IMR-90 (cell line): ENCODE results near the gene PCID2. TPM values are rescaled to one million over a fixed set of nuclear protein-coding genes. Genes with fewer than 3 reads are reported as not detected.

Experiments
- ATAC-seq: fragments of 200-7000 bp; cut with Tn5 transposase; 2 replicates; pipeline ENCODE4 v1.9.1; 2020; ENCODE audit warnings: low read depth, mild to moderate bottlenecking, moderate library complexity
- BruUV-seq: library from RNA; stranded (reverse); fragments of 400-500 nt; replicated peaks from 2 replicates; lab custom pipeline; 2021; lab: Mats Ljungman, UMichigan
- CTCF ChIA-PET: fragments of 300-600 bp; formaldehyde crosslinking; extraction: SDS; loops from one replicate; lab custom pipeline; 2021; ENCODE audit warnings: antibody characterized with exemption; lab: Yijun Ruan, JAX
- POLR2A ChIA-PET: fragments of 300-600 bp; sonication (Branson Sonifier 250); formaldehyde crosslinking; loops from one replicate; lab custom pipeline; 2022; ENCODE audit warnings: antibody characterized with exemption; ENCODE audit not compliant: unreplicated experiment; lab: Charles Lee
- DNase-seq: peaks from one replicate; pipeline ENCODE4 v3.0.0; 2013
- H2AFZ ChIP-seq: replicated peaks from 2 replicates; pipeline ENCODE3; 2013; ENCODE audit warnings: low read length, mild to moderate bottlenecking; ENCODE audit not compliant: poor library complexity
- H2AK5ac ChIP-seq: 2 replicates; pipeline ENCODE4 v1.6.1; 2013; ENCODE audit warnings: low read depth, low read length, inconsistent platforms
- H2AK9ac ChIP-seq: replicated peaks from 2 replicates; pipeline ENCODE3; 2013; ENCODE audit warnings: mild to moderate bottlenecking, low read depth, low read length, moderate library complexity; ENCODE audit not compliant: poor library complexity
- H2BK120ac ChIP-seq: 2 replicates; pipeline ENCODE4 v1.6.1; 2013; ENCODE audit warnings: low read depth, low read length, inconsistent platforms
- H2BK15ac ChIP-seq: 3 replicates; pipeline ENCODE4 v1.6.1; 2013; ENCODE audit warnings: low read depth, low read length, inconsistent platforms
- H2BK20ac ChIP-seq: 2 replicates; pipeline ENCODE4 v1.6.1; 2013; ENCODE audit warnings: low read depth, mild to moderate bottlenecking, inconsistent platforms, low read length, moderate library complexity
- H2BK5ac ChIP-seq: 2 replicates; pipeline ENCODE4 v1.6.1; 2013; ENCODE audit warnings: mild to moderate bottlenecking, low read depth, low read length, inconsistent platforms; ENCODE audit not compliant: poor library complexity, severe bottlenecking
- H3K14ac ChIP-seq: replicated peaks from 2 replicates; pipeline ENCODE4 v1.6.1; 2013; ENCODE audit warnings: low read depth, low read length, inconsistent platforms
- H3K18ac ChIP-seq: 2 replicates; pipeline ENCODE4 v1.6.1; 2013; ENCODE audit warnings: low read depth, low read length, control low read depth
- H3K23ac ChIP-seq: 2 replicates; pipeline ENCODE4 v1.6.1; 2013; ENCODE audit warnings: low read depth, low read length, inconsistent platforms
- H3K27ac ChIP-seq: 2 replicates; pipeline ENCODE4 v1.5.1; 2013; ENCODE audit warnings: mild to moderate bottlenecking, control low read depth, low read length; ENCODE audit not compliant: insufficient read depth
- H3K27me3 ChIP-seq: 2 replicates; pipeline ENCODE4 v1.6.1; 2013; ENCODE audit warnings: low read length; ENCODE audit not compliant: control insufficient read depth, insufficient read depth
- H3K36me3 ChIP-seq: 2 replicates; pipeline ENCODE4 v1.6.1; 2013; ENCODE audit warnings: low read length, mixed read lengths; ENCODE audit not compliant: control insufficient read depth, insufficient read depth
- H3K4ac ChIP-seq: 2 replicates; pipeline ENCODE4 v1.6.1; 2013; ENCODE audit warnings: low read depth, low read length, inconsistent platforms
- H3K4me1 ChIP-seq: 2 replicates; pipeline ENCODE4 v1.6.1; 2013; ENCODE audit warnings: low read length, mixed read lengths; ENCODE audit not compliant: control insufficient read depth, insufficient read depth
- H3K4me2 ChIP-seq: 2 replicates; pipeline ENCODE4 v1.6.1; 2013; ENCODE audit warnings: low read depth, mild to moderate bottlenecking, control low read depth, low read length, moderate library complexity
- H3K4me3 ChIP-seq: 2 replicates; pipeline ENCODE4 v1.5.1; 2013; ENCODE audit warnings: low read depth, mild to moderate bottlenecking, control low read depth, low read length, moderate library complexity; ENCODE audit not compliant: insufficient read depth
- H3K56ac ChIP-seq: 2 replicates; pipeline ENCODE4 v1.6.1; 2013; ENCODE audit warnings: low read length, inconsistent platforms; ENCODE audit not compliant: insufficient read depth; ENCODE audit errors: extremely low read depth
- H3K79me1 ChIP-seq, 2 experiments: 2 replicates each; pipeline ENCODE4 v1.6.1; 2013; ENCODE audit warnings: low read length in 2 of 2, inconsistent platforms in 1 of 2, low read depth in 1 of 2
- H3K9ac ChIP-seq: 2 replicates; pipeline ENCODE4 v1.6.1; 2013; ENCODE audit warnings: low read depth, low read length, control low read depth
- H3K9me1 ChIP-seq: 2 replicates; pipeline ENCODE4 v1.6.1; 2013; ENCODE audit warnings: low read length, inconsistent platforms; ENCODE audit not compliant: insufficient read depth
- H3K9me3 ChIP-seq: 2 replicates; pipeline ENCODE4 v1.6.1; 2013; ENCODE audit warnings: low read length; ENCODE audit not compliant: control insufficient read depth, insufficient read depth
- H4K20me1 ChIP-seq: 2 replicates; pipeline ENCODE4 v1.6.1; 2013; ENCODE audit warnings: low read length, inconsistent platforms; ENCODE audit not compliant: insufficient read depth
- H4K5ac ChIP-seq: 2 replicates; pipeline ENCODE4 v1.6.1; 2013; ENCODE audit warnings: mild to moderate bottlenecking, low read depth, low read length, control low read depth
- H4K8ac ChIP-seq, 2 experiments: 2 replicates each; pipeline ENCODE4 v1.6.1; 2013; ENCODE audit warnings: low read depth in 2 of 2, low read length in 2 of 2, control low read depth in 1 of 2, inconsistent platforms in 1 of 2
- H4K91ac ChIP-seq: 2 replicates; pipeline ENCODE4 v1.6.1; 2013; ENCODE audit warnings: low read depth, low read length, inconsistent platforms; ENCODE audit not compliant: insufficient read depth
- CEBPB ChIP-seq: IDR thresholded peaks from 2 replicates; pipeline ENCODE4 v1.6.1; 2012; ENCODE audit warnings: low read depth, low read length, improper control_type of control experiment
- MAZ ChIP-seq: IDR thresholded peaks from 2 replicates; pipeline ENCODE4 v1.6.1; 2012; ENCODE audit warnings: low read depth, mild to moderate bottlenecking, low read length, improper control_type of control experiment, moderate library complexity, borderline replicate concordance
- MXI1 ChIP-seq: IDR thresholded peaks from 2 replicates; pipeline ENCODE4 v1.6.1; 2012; ENCODE audit warnings: low read depth, mild to moderate bottlenecking, low read length, moderate library complexity, borderline replicate concordance
- NFE2L2 ChIP-seq: fragments of 150-350 bp; IDR thresholded peaks from 2 replicates; pipeline ENCODE4 v1.6.1; 2016; ENCODE audit warnings: low read depth, mild to moderate bottlenecking, low read length
- POLR2A ChIP-seq: IDR thresholded peaks from 2 replicates; pipeline ENCODE4 v1.6.1; 2012; ENCODE audit warnings: mild to moderate bottlenecking, low read depth, low read length
- RAD21 ChIP-seq: IDR thresholded peaks from 2 replicates; pipeline ENCODE4 v1.6.1; 2012; ENCODE audit warnings: low read length, improper control_type of control experiment
- SMC3 ChIP-seq: fragments of 150-350 bp; IDR thresholded peaks from 2 replicates; pipeline ENCODE4 v1.6.1; 2016; ENCODE audit warnings: low read depth, mild to moderate bottlenecking, antibody characterized with exemption, low read length, moderate library complexity
- WGBS, 2 experiments: methylation state at CpG; one replicate each; pipeline versions ENCODE4 v1.1.5 to v1.1.7; 2013; ENCODE audit warnings: missing lambda C conversion rate in 2 of 2; ENCODE audit not compliant: insufficient read length in 1 of 2; ENCODE audit errors: extremely low coverage in 2 of 2; 5-methylcytosine and 5-hydroxymethylcytosine counted together
- dilution Hi-C: fragments of 300-500 bp; cut with HindIII; formaldehyde crosslinking; loops from one replicate; pipeline ENCODE4 v1.14.3; 2018; ENCODE audit warnings: low sequenced_read_pairs; ENCODE audit not compliant: unreplicated experiment
- in situ Hi-C: fragments of 300-500 bp; cut with MboI; formaldehyde crosslinking; loops from 3 replicates; pipeline ENCODE4 v1.14.3; 2019; ENCODE audit warnings: low sequenced_read_pairs, inconsistent platforms, mixed read lengths
- intact Hi-C: fragments of 100-400 bp; cut with micrococcal nuclease; formaldehyde crosslinking; loops from 2 replicates; pipeline ENCODE4 v1.10.0; 2022
- polyA plus RNA-seq, 3 experiments: library from polyadenylated mRNA; depleted of rRNA; stranded (reverse); fragments of >200 nt; gene quantifications; 2 replicates each; pipeline ENCODE4 v1.2.3, GENCODE V29; 2012; ENCODE audit warnings: low replicate concordance in 1 of 3
- total RNA-seq: library from RNA; depleted of rRNA; stranded (reverse); fragments of >200 nt; gene quantifications from 2 replicates; pipeline ENCODE4 v1.2.3, GENCODE V29; 2012
- TF ChIP-seq, protein P1 (sequence below): conservative IDR thresholded peaks from 2 replicates; pipeline ENCODE4 v1.5.1; 2012; ENCODE audit warnings: mild to moderate bottlenecking, low read depth, low read length, improper control_type of control experiment

PCID2 gene
- total and polyA plus RNA-seq, 2 of the 4 experiments (the other 2 are of a cell fraction), result 83.5 to 90.9 TPM

DNA sequence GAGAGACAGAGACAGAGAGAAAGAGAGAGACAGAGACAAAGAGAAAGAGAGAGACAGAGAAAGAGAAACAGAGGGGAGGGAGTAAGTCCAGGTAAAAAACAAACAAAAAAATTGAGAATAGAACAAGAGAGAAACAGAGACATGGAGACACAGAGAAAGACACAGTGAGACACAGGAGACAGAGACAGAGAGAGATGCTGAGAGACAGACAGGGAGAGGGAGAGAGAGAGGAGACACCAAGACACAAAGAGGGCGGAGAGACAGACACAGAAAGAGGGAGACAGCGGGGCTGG is 55.8 kb downstream of the PCID2 start:
- peak overlapping the region; percentile 56; the same call in 1 of the 2 replicates for H2BK120ac ChIP-seq
- H3K9ac ChIP-seq, result no peak overlapping the region
- H3K79me1 ChIP-seq, result no peaks in the 10 kb centered on the region
- no peak overlapping the region for H3K27ac ChIP-seq
- H3K27me3 ChIP-seq, result no peaks in the 10 kb centered on the region
- ATAC-seq (no peak), DNase-seq (no peak)
- H3K23ac ChIP-seq, result peak overlapping the region; percentile 45; the same call in 1 of the 2 replicates
- no peak overlapping the region for H3K4me2 ChIP-seq
- H4K5ac ChIP-seq, result peak overlapping the region; percentile 56; the same call in 1 of the 2 replicates
- WGBS, 2 experiments, result 69% methylated on average over 2 of the region's 2 CpGs; no CpG with 5 or more reads in 1 of the 2 experiments
- H2BK5ac ChIP-seq, result no peak overlapping the region
- ChIA-PET POLR2A (no interaction called here), CTCF (no interaction called here)
- H3K14ac ChIP-seq, result peak overlapping the region; percentile 37
- peaks cover 11% of the 10 kb centered on the region for H3K4me1 ChIP-seq
- TF ChIP-seq RAD21, result no peak
- TF ChIP-seq SMC3, result no peak
- no peak for TF ChIP-seq MXI1
- no peak for TF ChIP-seq CEBPB
- TF ChIP-seq, protein P1, sequence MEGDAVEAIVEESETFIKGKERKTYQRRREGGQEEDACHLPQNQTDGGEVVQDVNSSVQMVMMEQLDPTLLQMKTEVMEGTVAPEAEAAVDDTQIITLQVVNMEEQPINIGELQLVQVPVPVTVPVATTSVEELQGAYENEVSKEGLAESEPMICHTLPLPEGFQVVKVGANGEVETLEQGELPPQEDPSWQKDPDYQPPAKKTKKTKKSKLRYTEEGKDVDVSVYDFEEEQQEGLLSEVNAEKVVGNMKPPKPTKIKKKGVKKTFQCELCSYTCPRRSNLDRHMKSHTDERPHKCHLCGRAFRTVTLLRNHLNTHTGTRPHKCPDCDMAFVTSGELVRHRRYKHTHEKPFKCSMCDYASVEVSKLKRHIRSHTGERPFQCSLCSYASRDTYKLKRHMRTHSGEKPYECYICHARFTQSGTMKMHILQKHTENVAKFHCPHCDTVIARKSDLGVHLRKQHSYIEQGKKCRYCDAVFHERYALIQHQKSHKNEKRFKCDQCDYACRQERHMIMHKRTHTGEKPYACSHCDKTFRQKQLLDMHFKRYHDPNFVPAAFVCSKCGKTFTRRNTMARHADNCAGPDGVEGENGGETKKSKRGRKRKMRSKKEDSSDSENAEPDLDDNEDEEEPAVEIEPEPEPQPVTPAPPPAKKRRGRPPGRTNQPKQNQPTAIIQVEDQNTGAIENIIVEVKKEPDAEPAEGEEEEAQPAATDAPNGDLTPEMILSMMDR, result no peak
- no peak for TF ChIP-seq NFE2L2
- no peak for TF ChIP-seq MAZ
- TF ChIP-seq POLR2A, result no peak
- H3K9me3 ChIP-seq, result no peaks in the 10 kb centered on the region
- peak overlapping the region; percentile 86; the same call in 1 of the 3 replicates for H2BK15ac ChIP-seq
- peak overlapping the region; percentile 93 for H2AFZ ChIP-seq
- in situ Hi-C loops, result no loop called here
- H2AK5ac ChIP-seq, result peak overlapping the region; percentile 93
- H3K9me1 ChIP-seq, result peaks cover 5% of the 10 kb centered on the region; the same call in 1 of the 2 replicates
- intact Hi-C loops, result loop anchor here (2.0 kb wide), 1 partner anchor 58 kb away; no protein-coding TSS in a partner anchor
- H4K20me1 ChIP-seq, result no peaks in the 10 kb centered on the region
- H3K4me3 ChIP-seq, result no peak overlapping the region
- H2BK20ac ChIP-seq, result peak overlapping the region; percentile 55; the same call in 1 of the 2 replicates
- H2AK9ac ChIP-seq, result peak overlapping the region; percentile 96
- dilution Hi-C loops, result no loop called here
- no peak overlapping the region for H3K56ac ChIP-seq
- BruUV-seq, result no TSS peak
- H3K18ac ChIP-seq, result no peak overlapping the region
- H3K36me3 ChIP-seq, result no peaks in the 10 kb centered on the region
- H3K4ac ChIP-seq, result peak overlapping the region; percentile 77; the same call in 1 of the 2 replicates
- peak overlapping the region; percentile 94 to 98; a peak in 3 of 4 replicates for H4K8ac ChIP-seq
- peak overlapping the region; percentile 82 for H4K91ac ChIP-seq
